GM10266 (cell line): ENCODE data around the gene MYOG.

Source experiments
- DNase-seq: peaks from one replicate; pipeline ENCODE4 v3.0.0; 2012; ENCODE audit errors: extremely low spot score
- TF ChIP-seq, protein P1 (sequence below): IDR thresholded peaks from 2 replicates; pipeline ENCODE4 v1.5.1; 2012; ENCODE audit warnings: mild to moderate bottlenecking, low read depth; ENCODE audit not compliant: control insufficient read depth, insufficient read depth; ENCODE audit errors: missing control alignments

MYOG gene

DNA sequence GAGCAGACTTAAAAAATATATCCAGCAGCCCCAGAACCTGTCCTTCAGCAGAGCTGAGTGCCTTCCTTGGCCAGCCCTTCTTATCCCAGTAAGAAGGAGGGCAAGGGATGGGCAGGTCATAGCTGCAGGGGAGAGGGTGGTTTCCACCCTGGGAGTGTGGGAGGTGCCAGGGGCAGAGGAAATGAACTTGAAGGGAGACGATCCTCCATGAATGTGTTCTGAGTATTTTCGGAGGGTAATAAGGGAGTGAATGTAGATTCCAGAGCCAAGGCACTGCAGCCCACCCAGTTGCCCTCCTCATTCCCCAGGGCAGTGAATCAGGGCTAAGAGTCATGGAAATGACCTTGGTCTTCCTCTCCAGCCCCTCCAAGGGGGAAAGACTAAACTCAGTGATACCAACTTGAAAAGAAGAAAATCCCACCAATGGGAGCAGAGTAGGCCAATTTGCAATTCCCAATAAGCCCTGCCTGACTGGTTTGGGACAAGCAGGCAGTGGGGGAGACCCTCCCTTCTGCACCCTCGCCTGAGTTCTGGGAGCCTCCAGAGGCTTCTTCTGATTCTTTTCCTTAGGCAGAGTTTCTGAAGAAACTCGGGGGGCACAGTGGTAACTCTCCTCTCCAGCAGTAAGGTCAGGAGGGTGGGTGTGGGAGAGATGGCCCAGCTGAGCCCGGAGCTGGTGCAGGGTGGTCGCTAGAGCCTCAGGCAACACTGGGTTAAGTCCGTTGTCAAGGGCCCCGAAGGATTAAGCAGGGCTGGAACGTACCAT lies 4.2 kb downstream of the MYOG start:
- DNase-seq = no peak

DNA sequence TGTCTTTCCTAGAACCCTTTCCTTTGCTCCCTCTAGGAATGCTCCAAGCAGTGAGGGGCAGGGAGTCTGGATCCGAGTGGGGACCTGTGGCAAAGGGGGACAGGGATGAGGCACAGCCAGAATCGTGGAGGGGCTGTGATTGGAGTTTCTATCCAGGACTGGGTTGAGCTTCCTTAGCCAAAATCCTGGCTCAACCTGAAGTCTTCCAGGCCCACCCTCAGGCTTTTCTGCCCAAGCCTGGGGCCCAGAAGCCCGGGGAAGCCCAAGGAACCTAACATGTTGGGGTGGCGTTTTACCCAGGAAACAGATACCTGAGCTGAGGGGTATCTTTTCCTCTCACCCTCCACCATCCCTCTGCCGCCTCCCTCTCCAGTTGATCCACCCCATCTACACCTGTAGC lies 5.4 kb downstream of the MYOG start:
- no peak for DNase-seq
- TF ChIP-seq, protein P1, sequence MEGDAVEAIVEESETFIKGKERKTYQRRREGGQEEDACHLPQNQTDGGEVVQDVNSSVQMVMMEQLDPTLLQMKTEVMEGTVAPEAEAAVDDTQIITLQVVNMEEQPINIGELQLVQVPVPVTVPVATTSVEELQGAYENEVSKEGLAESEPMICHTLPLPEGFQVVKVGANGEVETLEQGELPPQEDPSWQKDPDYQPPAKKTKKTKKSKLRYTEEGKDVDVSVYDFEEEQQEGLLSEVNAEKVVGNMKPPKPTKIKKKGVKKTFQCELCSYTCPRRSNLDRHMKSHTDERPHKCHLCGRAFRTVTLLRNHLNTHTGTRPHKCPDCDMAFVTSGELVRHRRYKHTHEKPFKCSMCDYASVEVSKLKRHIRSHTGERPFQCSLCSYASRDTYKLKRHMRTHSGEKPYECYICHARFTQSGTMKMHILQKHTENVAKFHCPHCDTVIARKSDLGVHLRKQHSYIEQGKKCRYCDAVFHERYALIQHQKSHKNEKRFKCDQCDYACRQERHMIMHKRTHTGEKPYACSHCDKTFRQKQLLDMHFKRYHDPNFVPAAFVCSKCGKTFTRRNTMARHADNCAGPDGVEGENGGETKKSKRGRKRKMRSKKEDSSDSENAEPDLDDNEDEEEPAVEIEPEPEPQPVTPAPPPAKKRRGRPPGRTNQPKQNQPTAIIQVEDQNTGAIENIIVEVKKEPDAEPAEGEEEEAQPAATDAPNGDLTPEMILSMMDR = no peak

More for the DNA sequence above, 4.2 kb downstream of the MYOG start:
- TF ChIP-seq, protein P1 = no peak

DNA sequence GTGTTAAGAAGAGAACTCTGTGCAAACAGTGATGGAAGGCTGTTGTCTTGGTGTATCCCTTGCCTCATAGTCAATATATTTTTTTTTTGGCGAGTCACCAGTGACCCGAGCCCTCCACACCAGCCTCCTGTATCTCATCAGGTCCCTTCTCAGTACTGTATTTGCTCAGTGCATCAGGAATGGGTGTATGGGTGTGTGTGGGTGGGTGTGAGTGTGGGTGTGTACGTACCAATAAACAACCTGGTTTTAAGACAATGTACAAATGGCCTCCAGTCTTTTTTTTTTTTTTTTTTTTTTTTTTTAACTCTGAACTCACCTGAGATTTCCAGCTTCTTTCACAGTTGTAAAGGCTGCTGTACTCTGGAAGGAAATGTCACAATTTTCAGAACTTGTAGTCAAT lies 7.3 kb downstream of the MYOG start:
- TF ChIP-seq, protein P1 = no peak
- no peak for DNase-seq

GRCh38 chr1:203077956-203078355 lies 7.9 kb downstream of the MYOG start:
- no peak for DNase-seq
- TF ChIP-seq, protein P1 = no peak

DNA sequence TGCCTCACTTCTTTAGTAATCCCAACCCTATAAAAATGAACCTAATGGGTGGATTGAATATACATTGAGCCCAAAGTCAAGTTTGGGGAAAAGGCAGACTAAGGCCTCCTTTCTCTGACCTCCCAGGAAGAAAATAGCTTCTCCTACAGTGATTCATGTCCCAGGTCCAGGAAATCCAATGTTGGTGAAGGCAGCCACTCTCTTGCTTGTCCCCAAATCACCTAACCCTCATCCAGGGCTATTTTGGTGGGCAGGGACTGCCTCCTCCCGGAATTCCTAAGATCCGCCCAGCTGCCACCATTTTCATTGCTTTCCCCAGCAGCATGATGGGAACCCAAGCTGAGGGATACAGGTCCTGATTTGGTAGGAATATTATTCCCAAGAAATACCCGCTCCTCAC lies 8.4 kb downstream of the MYOG start:
- DNase-seq = no peak

DNA sequence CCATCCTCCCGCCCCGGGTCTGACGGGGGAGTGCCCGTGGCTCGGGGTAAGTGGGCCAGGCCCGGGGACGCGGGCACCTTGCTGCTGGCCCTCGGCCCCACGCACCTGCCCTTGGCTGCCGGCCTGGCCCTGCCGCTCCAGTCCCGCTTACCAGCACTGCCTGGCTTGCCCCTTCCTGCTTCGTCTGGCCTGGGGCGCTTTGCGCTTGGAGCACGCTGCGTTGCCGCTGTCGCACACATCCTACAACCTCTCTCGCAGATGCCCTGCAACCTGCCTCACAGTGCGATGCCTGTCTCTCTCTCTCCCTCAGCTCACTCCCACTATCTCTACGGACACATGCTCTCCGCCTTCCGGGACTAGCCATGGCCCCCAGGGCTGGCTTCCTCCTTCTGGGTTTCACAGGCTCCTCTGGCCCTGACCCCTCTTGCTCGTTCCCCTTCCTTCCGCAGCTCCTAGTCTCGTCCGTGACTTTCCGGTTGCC lies 9.7 kb downstream of the MYOG start:
- TF ChIP-seq, protein P1 = no peak
- DNase-seq = no peak

More for the DNA sequence above, 8.4 kb downstream of the MYOG start:
- TF ChIP-seq, protein P1 = no peak
